RWPE2 (cell line): ENCODE measurements around the gene ASAP2.

Experiments
- ATAC-seq: fragments of 200-7000 bp; cut with Tn5 transposase; 3 replicates; pipeline ENCODE4 v1.9.1; 2021; ENCODE audit warnings: low read depth
- DNase-seq: peaks from one replicate; pipeline ENCODE4 v3.0.0-alpha.2; 2020; ENCODE audit warnings: low spot score
- H3K27ac ChIP-seq: fragments of 450-650 bp; 2 replicates; pipeline ENCODE4 v1.5.1; 2017; ENCODE audit warnings: mild to moderate bottlenecking; ENCODE audit not compliant: poor library complexity, severe bottlenecking
- H3K27me3 ChIP-seq: fragments of 250-450 bp; sonication (Bioruptor Pico); 2 replicates; pipeline ENCODE4 v1.5.1; 2021; ENCODE audit warnings: mild to moderate bottlenecking, moderate library complexity; ENCODE audit not compliant: insufficient read depth, poor library complexity, severe bottlenecking
- H3K36me3 ChIP-seq: fragments of 250-450 bp; sonication (Bioruptor Pico); 2 replicates; pipeline ENCODE4 v1.5.1; 2020; ENCODE audit warnings: low read depth, mild to moderate bottlenecking, moderate library complexity
- H3K4me1 ChIP-seq: fragments of 250-450 bp; sonication (Bioruptor Pico); 2 replicates; pipeline ENCODE4 v1.5.1; 2021; ENCODE audit warnings: mild to moderate bottlenecking, moderate library complexity; ENCODE audit not compliant: insufficient read depth, poor library complexity, severe bottlenecking
- H3K4me3 ChIP-seq: fragments of 250-450 bp; sonication (Bioruptor Pico); 2 replicates; pipeline ENCODE4 v1.5.1; 2021; ENCODE audit warnings: mild to moderate bottlenecking, moderate library complexity; ENCODE audit not compliant: severe bottlenecking
- H3K9me3 ChIP-seq: fragments of 250-450 bp; sonication (Bioruptor Pico); 2 replicates; pipeline ENCODE4 v1.5.1; 2021; ENCODE audit warnings: mild to moderate bottlenecking, moderate library complexity; ENCODE audit not compliant: severe bottlenecking
- CTCF ChIP-seq: fragments of 450-650 bp; IDR thresholded peaks from one replicate; pipeline ENCODE4 v1.5.1; 2017; ENCODE audit warnings: mild to moderate bottlenecking, moderate library complexity; ENCODE audit not compliant: poor library complexity, severe bottlenecking

Gene ASAP2

GRCh38 chr2:9422321-9423099 is 215.9 kb downstream of the ASAP2 start:
- DNase-seq, result no peak
- peak overlapping the region; percentile 60 for H3K27ac ChIP-seq
- peak overlapping the region; percentile 68 for H3K4me3 ChIP-seq
- TF ChIP-seq CTCF, result no peak
- ATAC-seq, result peak; percentile 17
- peaks cover 22% of the 10 kb centered on the region for H3K36me3 ChIP-seq
- no peaks in the 10 kb centered on the region for H3K27me3 ChIP-seq
- H3K4me1 ChIP-seq, result peaks cover 14% of the 10 kb centered on the region
- H3K9me3 ChIP-seq, result no peaks in the 10 kb centered on the region

GRCh38 chr2:9423100-9423921 is 216.7 kb downstream of the ASAP2 start, which contains the start of the genes CPSF3 and ITGB1BP1:
TSS of gene CPSF3 (plus strand) at chr2:9423654. CDS start at chr2:9423774, 120 bp downstream.
TSS of gene ITGB1BP1 (minus strand) at chr2:9423528. CDS start at chr2:9418697, 4,831 bp downstream.
- H3K4me1 ChIP-seq, result peaks cover 11% of the 10 kb centered on the region

GRCh38 chr2:9423922-9424272 is 217.3 kb downstream of the ASAP2 start:
- peaks cover 11% of the 10 kb centered on the region for H3K4me1 ChIP-seq
- no peak for DNase-seq
- no peak for TF ChIP-seq CTCF
- H3K36me3 ChIP-seq, result peaks cover 16% of the 10 kb centered on the region
- ATAC-seq, result 0 out of 3 replicates have a peak, but pooled peaks have one; percentile 8
- no peaks in the 10 kb centered on the region for H3K9me3 ChIP-seq
- peak overlapping the region; percentile 60 for H3K27ac ChIP-seq
- H3K27me3 ChIP-seq, result no peaks in the 10 kb centered on the region
- peak overlapping the region; percentile 68 for H3K4me3 ChIP-seq

More at GRCh38 chr2:9423100-9423921, 216.7 kb downstream of the ASAP2 start, which contains the start of the genes CPSF3 and ITGB1BP1:
- DNase-seq (peak; percentile 94), ATAC-seq (peak; percentile 85)
- peak within 1 kb of the TSS; percentile 68 for H3K4me3 ChIP-seq
- H3K9me3 ChIP-seq, result no peaks in the 10 kb centered on the region
- H3K36me3 ChIP-seq, result peaks cover 16% of the 10 kb centered on the region
- TF ChIP-seq CTCF, result no peak
- H3K27me3 ChIP-seq, result no peaks in the 10 kb centered on the region
- peak within 1 kb of the TSS; percentile 60 for H3K27ac ChIP-seq

GRCh38 chr2:9424447-9425164 is 218.0 kb downstream of the ASAP2 start:
- Histone ChIP-seq H3K27ac (peak overlapping the region; percentile 60), H3K36me3 (peaks cover 23% of the 10 kb centered on the region), H3K9me3 (no peaks in the 10 kb centered on the region), H3K27me3 (no peaks in the 10 kb centered on the region), H3K4me1 (peaks cover 11% of the 10 kb centered on the region), H3K4me3 (peak overlapping the region; percentile 68)
- no peak for TF ChIP-seq CTCF
- no peak for DNase-seq
- ATAC-seq, result no peak
